ENCODE data around the gene AKAP1.

- TF ChIP-seq CTCF (conservative IDR thresholded peaks at IDR 0.05) (no peak), ZFX (IDR thresholded peaks at IDR 0.05) (no peak)
These were observed 28.6 kb downstream of the AKAP1 start for GRCh38 chr17:57113656-57114055.
